Heart left ventricle (tissue), 16 donors: ENCODE measurements around the gene GATM. TPM values are rescaled to one million over a fixed set of nuclear protein-coding genes. Genes with fewer than 3 reads are reported as not detected.

Source experiments
- ATAC-seq, 4 donors: fragments of 200-7000 bp; cut with Tn5 transposase; one replicate each; pipeline ENCODE4 v1.9.1; 2020 to 2022; ENCODE audit warnings: moderate library complexity in 4 of 4, mild to moderate bottlenecking in 3 of 4, moderate number of reproducible peaks in 1 of 4
- DNase-seq, 5 donors: peaks; one replicate each; pipeline ENCODE4 v3.0.0-alpha.2; 2020
- H3K27ac ChIP-seq, 12 donors: fragments of 200-600 bp; sonication (generic) in 4 of 12; one replicate each; pipeline versions ENCODE4 v1.5.0 to v1.8.0; 2016 to 2022; ENCODE audit warnings: mild to moderate bottlenecking in 2 of 12
- H3K27me3 ChIP-seq, 9 donors: fragments of 200-600 bp; sonication (generic) in 2 of 9; one replicate each; pipeline versions ENCODE4 v1.5.1 to v1.8.0; 2016 to 2022; ENCODE audit warnings: mild to moderate bottlenecking in 3 of 9
- H3K36me3 ChIP-seq, 9 donors: fragments of 200-600 bp; sonication (generic) in 2 of 9; one replicate each; pipeline versions ENCODE4 v1.5.0 to v1.8.0; 2018 to 2022; ENCODE audit warnings: mild to moderate bottlenecking in 2 of 9
- H3K4me1 ChIP-seq, 12 donors: fragments of 200-600 bp; sonication (generic) in 4 of 12; one replicate each; pipeline versions ENCODE4 v1.5.0 to v1.8.0; 2016 to 2022; ENCODE audit warnings: mild to moderate bottlenecking in 3 of 12
- H3K4me3 ChIP-seq, 12 donors: fragments of 200-600 bp; sonication (generic) in 4 of 12; one replicate each; pipeline versions ENCODE4 v1.5.0 to v1.8.0; 2017 to 2022; ENCODE audit warnings: mild to moderate bottlenecking in 9 of 12, moderate library complexity in 4 of 12
- H3K9me3 ChIP-seq, 12 donors: fragments of 200-600 bp; sonication (generic) in 4 of 12; one replicate each; pipeline versions ENCODE4 v1.5.0 to v1.8.0; 2016 to 2022; ENCODE audit warnings: mild to moderate bottlenecking in 1 of 12
- CTCF ChIP-seq, 12 donors: fragments of 200-600 bp; sonication (generic) in 4 of 12; IDR thresholded peaks; one replicate each; pipeline versions ENCODE4 v1.5.0 to v1.8.0; 2018 to 2022; ENCODE audit warnings: antibody characterized with exemption in 12 of 12, mild to moderate bottlenecking in 5 of 12
- POLR2A ChIP-seq, 2 donors: fragments of 450-650 bp; IDR thresholded peaks; one replicate each; pipeline ENCODE4 v1.6.1; 2017; ENCODE audit warnings: antibody characterized with exemption in 2 of 2, mild to moderate bottlenecking in 2 of 2, moderate library complexity in 2 of 2
- WGBS, 4 donors: extraction: QIAGEN DNeasy Blood & Tissue Kit in 2 of 4; methylation state at CpG; one replicate each; pipeline versions ENCODE4 v1.1.5 to v1.1.7; 2013 to 2018; 5-methylcytosine and 5-hydroxymethylcytosine counted together
- intact Hi-C, 10 donors: fragments of 100-400 bp; cut with DNase I; formaldehyde crosslinking; loops; one replicate each; pipeline versions ENCODE4 v1.11.1 to v1.14.2; 2022
- polyA plus RNA-seq, 2 donors: library from polyadenylated mRNA; stranded (reverse); fragments of 200-250 nt; gene quantifications; one replicate each; pipeline ENCODE4 v1.2.3, GENCODE V29; 2013
- total RNA-seq, 9 donors: library from RNA; depleted of rRNA in 2 of 9; stranded (reverse); fragments of >200 nt in 2 of 9; fragmentation: NEBNext Ultra II Directional in 3 of 9; extraction: Animal tissue kit (Norgen Biotek cat#: 25700) in 3 of 9; gene quantifications; one replicate each; pipeline versions ENCODE4 v1.1.0 to v1.2.4, GENCODE V29; 2016 to 2023
- donor health status: ischemic (EF 13 %, LVEDD 7.1; RV severe dilation, severe dysfunction).
- donor health status: healthy with polysubstance abuse.
- donor health status: DM: no; HTN: yes; CAD: no.
- donor health status: DM: no; HTN: no; CAD: no.
- donor health status: ischemic (EF 25% LVEDD 6.9; RV normal size, moderate dysfunction).
- donor health status: ischemic (EF 25% LVEDD 5.7; RV mildly dilated, moderate dysfunction).
- donor health status: healthy.
- donor health status: DM: yes; HTN: yes; CAD: no.
- donor health status: ischemic (EF 35%, LVEDD 5.7; RV mildly dilated, moderate dysfunction).
- donor health status: nonischemic (EF 11% LVEDD 7.7; RV severe dilation, severe dysfunction).
- donor health status: DM: yes; HTN: yes; CAD: no.
- donor health status: PGD.
- donor health status: ischemic (EF 29% LVEDD 5.4; RV normal size, mild dysfunction).
- donor health status: nonischemic (EF 23%, LVEDD 6.1; RV moderate dilation, normal function).

Gene GATM
- total and polyA plus RNA-seq, 11 donors, result 8.3 to 121 (median 18.5) TPM

GRCh38 chr15:45394681-45395080 is 16.3 kb upstream of the GATM start:
- no peak overlapping the region for H3K27ac ChIP-seq
- no peaks in the 10 kb centered on the region for H3K27me3 ChIP-seq
- H3K36me3 ChIP-seq, result no peaks in the 10 kb centered on the region
- TF ChIP-seq CTCF (IDR thresholded peaks at IDR 0.05) (no peak), POLR2A (IDR thresholded peaks at IDR 0.05) (no peak)
- WGBS, 4 donors, result 66 to 84% (median 80%) methylated on average over 2 of the region's 2 CpGs
- no peaks in the 10 kb centered on the region for H3K9me3 ChIP-seq
- peaks cover 0 to 19% (median 0%) of the 10 kb centered on the region in 12 donors for H3K4me1 ChIP-seq
- no peak overlapping the region for H3K4me3 ChIP-seq
- intact Hi-C loops, result loop anchor here in 3 of 10 donors (5.0 to 10.0 kb wide), 4 partner anchors 187 to 232 kb away; no protein-coding TSS in a partner anchor
- no peak for DNase-seq
- ATAC-seq, result no peak

GRCh38 chr15:45393851-45394250 is 15.5 kb upstream of the GATM start:
- Histone ChIP-seq H3K4me3 (no peak overlapping the region), H3K36me3 (no peaks in the 10 kb centered on the region), H3K4me1 (peaks cover 0 to 15% (median 0%) of the 10 kb centered on the region in 12 donors), H3K27ac (no peak overlapping the region), H3K27me3 (no peaks in the 10 kb centered on the region), H3K9me3 (no peaks in the 10 kb centered on the region)
- no peak for TF ChIP-seq POLR2A (IDR thresholded peaks at IDR 0.05)
- TF ChIP-seq CTCF (IDR thresholded peaks at IDR 0.05), result no peak
- 78 to 89% (median 84%) methylated on average over 3 of the region's 3 CpGs for WGBS, 4 donors
- DNase-seq (no peak), ATAC-seq (no peak)
- intact Hi-C loops, result loop anchor here in 1 of 10 donors (10.0 kb wide), 1 partner anchor 189 kb away; no protein-coding TSS in a partner anchor

- no peak for DNase-seq
- H3K4me3 ChIP-seq, result no peak overlapping the region
- intact Hi-C loops, result loop anchor here in 1 of 10 donors (10.0 kb wide), 1 partner anchor 188 kb away; no protein-coding TSS in a partner anchor
- H3K9me3 ChIP-seq, result no peaks in the 10 kb centered on the region
- H3K36me3 ChIP-seq, result no peaks in the 10 kb centered on the region
- ATAC-seq, result no peak
- no peaks in the 10 kb centered on the region for H3K27me3 ChIP-seq
- TF ChIP-seq CTCF (IDR thresholded peaks at IDR 0.05) (no peak), POLR2A (IDR thresholded peaks at IDR 0.05) (no peak)
- peak overlapping the region in 3 of 12 donors; percentile 7 to 81 (median 30) for H3K27ac ChIP-seq
- peaks cover 0 to 20% (median 4%) of the 10 kb centered on the region in 12 donors for H3K4me1 ChIP-seq
These were observed 14.2 kb upstream of the GATM start for GRCh38 chr15:45392584-45392855.

- Histone ChIP-seq H3K27me3 (no peaks in the 10 kb centered on the region), H3K9me3 (no peaks in the 10 kb centered on the region), H3K4me1 (peaks cover 0 to 26% (median 9%) of the 10 kb centered on the region in 12 donors), H3K27ac (peak overlapping the region in 4 of 12 donors; percentile 14 to 81 (median 38)), H3K36me3 (no peaks in the 10 kb centered on the region), H3K4me3 (no peak overlapping the region)
- DNase-seq (peak in 1 of 5 donors; percentile 47), ATAC-seq (peak in 3 of 4 donors; percentile 29 to 71 (median 66))
- 68 to 84% (median 82%) methylated on average over 7 of the region's 7 CpGs for WGBS, 4 donors
- no peak for TF ChIP-seq POLR2A (IDR thresholded peaks at IDR 0.05)
- no peak for TF ChIP-seq CTCF (IDR thresholded peaks at IDR 0.05)
- intact Hi-C loops, result loop anchor here in 1 of 10 donors (10.0 kb wide), 1 partner anchor 187 kb away; no protein-coding TSS in a partner anchor
These were observed 13.6 kb upstream of the GATM start for GRCh38 chr15:45391746-45392583.
